Liver (tissue), 9 donors: ENCODE measurements around the gene CREB3L1. TPM values are rescaled to one million over a fixed set of nuclear protein-coding genes. Genes with fewer than 3 reads are reported as not detected.

Experiments used
- DNase-seq: peaks from one replicate; pipeline ENCODE4 v3.0.0-alpha.2; 2017; ENCODE audit warnings: low spot score
- H3K27ac ChIP-seq, 2 donors: one replicate each; pipeline ENCODE4 v1.7.0; 2013; ENCODE audit warnings: inconsistent platforms in 2 of 2, low read length in 2 of 2, control low read depth in 1 of 2, low read depth in 1 of 2, mild to moderate bottlenecking in 1 of 2
- H3K27me3 ChIP-seq, 4 donors: one replicate each; pipeline versions ENCODE4 v1.6.1 to v1.7.0; 2013; ENCODE audit warnings: low read length in 3 of 4, inconsistent platforms in 1 of 4, mild to moderate bottlenecking in 1 of 4, moderate library complexity in 1 of 4; ENCODE audit not compliant: control insufficient read depth in 4 of 4, insufficient read depth in 4 of 4
- H3K36me3 ChIP-seq, 4 donors: one replicate each; pipeline versions ENCODE4 v1.6.1 to v1.7.0; 2013; ENCODE audit warnings: low read length in 3 of 4, mild to moderate bottlenecking in 3 of 4, low read depth in 1 of 4, moderate library complexity in 1 of 4; ENCODE audit not compliant: control insufficient read depth in 4 of 4, insufficient read depth in 3 of 4
- H3K4me1 ChIP-seq, 4 donors: one replicate each; pipeline versions ENCODE4 v1.6.1 to v1.7.0; 2013; ENCODE audit warnings: low read length in 3 of 4, mild to moderate bottlenecking in 3 of 4, moderate library complexity in 1 of 4; ENCODE audit not compliant: control insufficient read depth in 4 of 4, insufficient read depth in 4 of 4
- H3K4me3 ChIP-seq, 3 donors: one replicate each; pipeline versions ENCODE4 v1.6.1 to v1.7.0; 2013; ENCODE audit warnings: low read length in 3 of 3, control low read depth in 1 of 3, low read depth in 1 of 3, mild to moderate bottlenecking in 1 of 3
- H3K9ac ChIP-seq, 2 donors: one replicate each; pipeline ENCODE4 v1.7.0; 2013; ENCODE audit warnings: low read length in 2 of 2, mild to moderate bottlenecking in 2 of 2, moderate library complexity in 2 of 2, control low read depth in 1 of 2, low read depth in 1 of 2
- H3K9me3 ChIP-seq, 4 donors: one replicate each; pipeline versions ENCODE4 v1.6.1 to v1.7.0; 2013; ENCODE audit warnings: low read length in 3 of 4; ENCODE audit not compliant: control insufficient read depth in 4 of 4
- ATF3 ChIP-seq: IDR thresholded peaks from 2 replicates; pipeline ENCODE4 v1.6.1; 2016; ENCODE audit warnings: antibody characterized with exemption
- CTCF ChIP-seq: fragments of 150-350 bp; IDR thresholded peaks from 2 replicates; pipeline ENCODE4 v1.5.1; 2017; ENCODE audit warnings: improper control_type of control experiment, low read depth, low read length; ENCODE audit not compliant: missing input control
- EGR1 ChIP-seq, 2 donors: IDR thresholded peaks; 2 replicates each; pipeline ENCODE4 v1.6.1; 2016 to 2018; ENCODE audit warnings: antibody characterized with exemption in 2 of 2, low read depth in 2 of 2
- FOXA2 ChIP-seq: IDR thresholded peaks from 2 replicates; pipeline ENCODE4 v1.6.1; 2016; ENCODE audit warnings: antibody characterized with exemption
- GABPA ChIP-seq, 2 donors: IDR thresholded peaks in 1 of 2; conservative IDR thresholded peaks in 1 of 2; 2 replicates each; pipeline ENCODE4 v1.6.1; 2016; ENCODE audit warnings: antibody characterized with exemption in 2 of 2, mild to moderate bottlenecking in 1 of 2, moderate library complexity in 1 of 2
- HNF4G ChIP-seq: IDR thresholded peaks from 2 replicates; pipeline ENCODE4 v1.6.1; 2016; ENCODE audit warnings: antibody characterized with exemption
- JUND ChIP-seq, 2 donors: IDR thresholded peaks; 2 replicates each; pipeline ENCODE4 v1.6.1; 2016; ENCODE audit warnings: antibody characterized with exemption in 2 of 2
- NR2F2 ChIP-seq: IDR thresholded peaks from 2 replicates; pipeline ENCODE4 v1.6.1; 2016; ENCODE audit warnings: antibody characterized with exemption
- RAD21 ChIP-seq, 2 donors: IDR thresholded peaks; 2 replicates each; pipeline ENCODE4 v1.6.1; 2016; ENCODE audit warnings: antibody characterized with exemption in 2 of 2, mild to moderate bottlenecking in 2 of 2
- REST ChIP-seq: IDR thresholded peaks from 2 replicates; pipeline ENCODE4 v1.6.1; 2016; ENCODE audit warnings: antibody characterized with exemption, mild to moderate bottlenecking
- RXRA ChIP-seq, 2 donors: IDR thresholded peaks; 2 replicates each; pipeline ENCODE4 v1.6.1; 2017 to 2018; ENCODE audit warnings: antibody characterized with exemption in 2 of 2, mild to moderate bottlenecking in 1 of 2
- SP1 ChIP-seq: IDR thresholded peaks from 2 replicates; pipeline ENCODE4 v1.6.1; 2018; ENCODE audit warnings: antibody characterized with exemption, mild to moderate bottlenecking
- YY1 ChIP-seq: IDR thresholded peaks from 2 replicates; pipeline ENCODE4 v1.6.1; 2016; ENCODE audit warnings: antibody characterized with exemption, mild to moderate bottlenecking
- ZBTB33 ChIP-seq: IDR thresholded peaks from 2 replicates; pipeline ENCODE4 v1.6.1; 2016; ENCODE audit warnings: antibody characterized with exemption
- WGBS: extraction: QIAGEN DNeasy Blood & Tissue Kit; methylation state at CpG from one replicate; pipeline ENCODE4 v1.1.7; 2013; 5-methylcytosine and 5-hydroxymethylcytosine counted together
- polyA plus RNA-seq, 2 donors: library from polyadenylated mRNA; stranded (reverse) in 1 of 2; unstranded in 1 of 2; fragments of 200-250 nt in 1 of 2; fragments of >200 nt in 1 of 2; fragmentation: Nextera tagmentation in 1 of 2; extraction: Ambion mirVana in 1 of 2; gene quantifications; one replicate each; pipeline versions ENCODE4 v1.2.1 to v1.2.3, GENCODE V29; 2013 to 2015
- total RNA-seq, 2 donors: library from RNA; depleted of rRNA; stranded (reverse); fragments of >200 nt; gene quantifications; one replicate each; pipeline ENCODE4 v1.2.3, GENCODE V29; 2014
- donor health status: healthy.
- donor health status: healthy.
- donor health status: healthy.
- donor health status: healthy.
- donor health status: healthy.

Gene CREB3L1
- total and polyA plus RNA-seq, 4 donors = 0.14 to 1.3 (median 0.33) TPM

GRCh38 chr11:46345131-46345597 lies 67.7 kb downstream of the CREB3L1 start:
- TF ChIP-seq YY1 = peak; percentile 35
- TF ChIP-seq NR2F2 = peak; percentile 34
- TF ChIP-seq ATF3 = no peak
- no peak for TF ChIP-seq EGR1 (IDR thresholded peaks at IDR 0.05; ENCODE audit: low read depth in 2 of 2)
- Histone ChIP-seq H3K27ac (peak overlapping the region; percentile 39 to 68), H3K36me3 (no peaks in the 10 kb centered on the region), H3K4me3 (peak overlapping the region in 2 of 3 donors; percentile 7 to 28), H3K27me3 (no peaks in the 10 kb centered on the region), H3K9ac (peak overlapping the region in 1 of 2 donors; percentile 32), H3K9me3 (no peaks in the 10 kb centered on the region), H3K4me1 (peaks cover 0 to 25% (median 20%) of the 10 kb centered on the region in 4 donors)
- no peak for DNase-seq
- WGBS = 58% methylated on average over 20 of the region's 20 CpGs

GRCh38 chr11:46345881-46346484 lies 68.5 kb downstream of the CREB3L1 start:
- Histone ChIP-seq H3K4me1 (peaks cover 0 to 30% (median 20%) of the 10 kb centered on the region in 4 donors), H3K36me3 (no peaks in the 10 kb centered on the region), H3K9me3 (no peaks in the 10 kb centered on the region), H3K9ac (peak overlapping the region in 1 of 2 donors; percentile 32), H3K4me3 (peak overlapping the region in 2 of 3 donors; percentile 7 to 28), H3K27ac (peak overlapping the region in 1 of 2 donors; percentile 68), H3K27me3 (no peaks in the 10 kb centered on the region)
- TF ChIP-seq YY1 (no peak), JUND (IDR thresholded peaks at IDR 0.05) (no peak), SP1 (no peak), HNF4G (no peak), ATF3 (no peak), REST (no peak), ZBTB33 (no peak), GABPA (IDR thresholded peaks at IDR 0.05 in 1 of 2, conservative IDR thresholded peaks at IDR 0.05 in 1 of 2) (no peak), RXRA (IDR thresholded peaks at IDR 0.05) (no peak), FOXA2 (no peak), CTCF (no peak), RAD21 (IDR thresholded peaks at IDR 0.05) (no peak)
- no peak for DNase-seq
- 72% methylated on average over 10 of the region's 10 CpGs for WGBS
